GM18526 (cell line): ENCODE measurements around the gene MCFD2.

Source experiments
- POLR2A ChIP-seq: IDR thresholded peaks from 3 replicates; pipeline ENCODE4 v1.6.1; 2011; ENCODE audit not compliant: insufficient read length; ENCODE audit errors: extremely low read depth

Gene MCFD2

GRCh38 chr2:46888421-46888952 lies 27.1 kb downstream of the MCFD2 start:
- TF ChIP-seq POLR2A, result no peak

DNA sequence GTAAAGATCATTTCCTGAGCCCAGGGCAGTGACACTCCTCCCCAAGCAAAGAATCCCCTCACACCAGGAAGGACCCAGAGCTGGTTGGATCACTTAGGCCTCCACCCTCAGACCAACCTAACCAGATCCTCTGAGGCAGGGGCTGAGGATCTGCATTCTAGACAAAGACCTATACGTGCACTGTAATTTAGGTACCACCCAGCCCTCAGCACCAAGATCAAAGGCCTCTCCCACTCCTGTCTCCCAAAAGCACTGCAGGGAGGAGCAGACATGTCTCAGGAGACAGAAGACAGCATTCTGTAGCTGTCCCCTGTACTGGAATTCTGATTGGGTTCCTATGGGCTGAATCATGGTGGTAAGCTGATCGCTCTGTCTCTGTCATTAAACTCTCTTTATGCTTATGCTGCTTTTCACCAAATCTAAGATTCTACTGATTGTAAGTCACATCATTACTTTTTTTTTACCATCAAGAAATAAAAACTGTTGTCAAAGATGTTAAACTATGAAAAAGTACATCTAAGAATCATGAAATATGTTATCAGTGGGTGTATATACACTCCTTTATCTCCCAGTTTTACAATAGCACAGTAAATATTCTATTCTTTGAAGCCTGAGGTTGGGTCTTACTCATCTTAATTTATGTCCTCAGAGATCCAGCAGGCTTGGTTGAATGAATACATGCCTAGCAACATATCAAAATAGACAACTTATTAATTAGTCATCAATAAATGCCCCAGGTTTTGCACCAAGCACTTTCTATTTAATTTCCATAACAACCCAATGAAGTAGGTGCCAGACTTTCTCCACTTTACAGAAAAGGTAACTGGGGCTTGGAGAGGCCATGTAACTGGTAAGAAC lies 28.3 kb downstream of the MCFD2 start:
- TF ChIP-seq POLR2A, result no peak

- TF ChIP-seq POLR2A, result no peak
Observed at GRCh38 chr2:46886268-46887027, 29.2 kb downstream of the MCFD2 start.

- no peak for TF ChIP-seq POLR2A
Observed at GRCh38 chr2:46885376-46885775, 30.2 kb downstream of the MCFD2 start.

DNA sequence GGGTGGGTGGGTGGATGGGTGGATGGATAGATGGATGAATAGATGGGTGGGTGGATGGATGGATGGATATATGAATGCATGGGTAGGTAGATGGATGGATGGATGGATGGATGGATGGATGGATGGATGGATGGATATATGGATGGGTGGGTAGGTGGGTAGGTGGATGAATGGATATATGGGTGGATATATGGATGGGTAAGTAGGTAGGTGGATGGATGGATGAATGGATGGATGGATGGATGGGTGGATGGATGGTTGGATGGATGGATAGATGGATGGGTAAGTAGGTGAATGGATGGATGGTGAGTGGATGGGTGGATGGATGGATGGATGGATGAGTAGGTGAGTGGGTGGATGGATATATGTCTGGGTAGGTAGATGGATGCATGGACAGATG lies 36.1 kb downstream of the MCFD2 start:
- TF ChIP-seq POLR2A, result no peak

- no peak for TF ChIP-seq POLR2A
Observed at GRCh38 chr2:46878886-46879285, 36.7 kb downstream of the MCFD2 start.

GRCh38 chr2:46878240-46878877 lies 37.2 kb downstream of the MCFD2 start:
- TF ChIP-seq POLR2A, result no peak

GRCh38 chr2:46877619-46878113 lies 37.9 kb downstream of the MCFD2 start:
- TF ChIP-seq POLR2A, result no peak

DNA sequence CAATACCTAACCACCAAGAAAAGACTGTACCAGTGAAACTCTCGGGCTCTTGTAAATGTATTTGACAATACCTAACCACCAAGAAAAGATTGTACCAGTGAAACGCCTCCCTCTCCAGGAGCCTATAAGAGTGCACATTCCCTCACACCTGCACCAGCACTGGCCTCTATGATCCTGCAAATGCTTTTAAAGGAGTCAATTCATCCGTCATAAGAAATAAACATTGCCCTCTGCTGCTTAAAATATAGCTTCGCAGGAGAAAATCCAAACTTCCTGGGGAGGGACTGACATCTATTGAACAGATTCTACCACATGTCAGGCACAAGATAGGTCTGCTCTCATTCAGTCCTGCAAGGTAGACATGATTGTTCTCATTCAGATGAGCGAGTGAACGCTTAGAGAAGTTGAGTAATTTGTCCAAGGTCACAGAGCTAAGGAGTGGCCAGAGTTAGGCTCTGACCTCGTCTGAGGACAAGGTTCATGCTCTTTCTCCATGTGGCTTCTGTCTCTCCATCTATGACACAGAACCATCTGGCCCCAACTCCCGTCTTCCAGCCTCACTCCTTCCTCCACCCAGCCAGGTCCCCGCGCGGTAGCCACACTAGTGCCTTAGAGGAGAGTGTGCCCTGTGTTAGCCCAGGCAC lies 38.7 kb downstream of the MCFD2 start:
- no peak for TF ChIP-seq POLR2A

DNA sequence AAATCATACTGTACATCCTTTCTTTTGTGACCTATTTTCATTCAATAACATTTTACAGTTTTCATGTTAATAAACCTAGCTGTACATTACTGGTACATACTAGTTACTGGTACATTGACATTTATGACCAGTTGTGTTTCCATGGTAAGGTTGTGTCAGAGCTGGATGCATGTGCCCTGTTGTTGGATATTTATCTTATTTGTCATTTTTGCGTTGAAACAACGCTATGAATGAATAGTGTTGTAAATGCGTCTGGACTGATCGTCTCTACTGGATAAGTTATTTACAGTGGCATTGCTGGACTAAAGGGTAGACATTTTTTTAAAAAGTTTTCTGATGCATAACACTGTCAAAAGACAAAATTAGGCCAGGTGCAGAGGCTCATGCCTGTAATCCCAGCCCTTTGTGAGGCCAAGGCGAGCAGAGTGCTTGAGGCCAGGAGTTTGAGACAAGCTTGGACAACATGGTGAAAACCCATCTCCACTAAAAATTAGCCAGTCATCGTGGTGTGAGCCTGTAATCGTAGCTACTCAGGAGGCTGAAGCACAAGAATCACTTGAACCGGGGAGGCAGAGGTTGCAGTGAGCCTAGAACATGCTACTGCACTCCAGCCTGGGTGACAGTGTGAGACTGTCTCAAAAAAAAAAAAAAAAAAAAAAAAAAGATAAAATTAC lies 40.2 kb downstream of the MCFD2 start:
- no peak for TF ChIP-seq POLR2A

DNA sequence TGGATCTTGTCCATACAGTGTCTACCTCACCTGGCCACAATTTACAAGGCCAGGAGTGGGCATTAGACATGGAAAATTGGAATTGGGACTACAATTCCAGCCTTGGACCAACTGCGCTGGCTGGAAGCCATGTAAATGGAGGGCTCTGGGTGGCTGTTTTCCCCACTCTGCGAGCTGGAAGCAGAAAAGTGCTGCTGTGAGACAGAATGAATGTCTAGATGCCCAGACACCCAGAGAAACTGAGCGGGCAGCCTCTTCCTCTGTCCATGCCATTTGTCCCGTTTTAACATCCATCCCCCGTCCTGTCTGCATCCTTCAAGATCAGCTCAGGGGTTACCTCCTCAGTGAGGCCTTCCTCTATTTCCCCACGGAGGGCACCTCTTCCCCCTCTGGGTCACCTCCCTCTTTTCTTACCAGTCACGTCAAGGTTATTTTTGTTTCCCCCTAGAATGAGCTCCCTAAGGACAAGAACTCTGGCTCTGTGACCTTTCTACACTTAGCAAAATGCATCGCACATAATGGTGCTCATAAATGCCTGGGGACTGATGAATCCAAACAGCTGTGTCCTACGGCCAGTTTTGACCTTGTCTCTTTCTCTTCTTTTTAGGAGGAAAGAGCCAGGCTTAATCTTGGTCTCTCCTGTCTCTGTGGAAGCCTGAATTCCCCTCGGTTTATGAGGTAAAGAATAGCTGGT lies 41.2 kb downstream of the MCFD2 start:
- TF ChIP-seq POLR2A, result no peak

DNA sequence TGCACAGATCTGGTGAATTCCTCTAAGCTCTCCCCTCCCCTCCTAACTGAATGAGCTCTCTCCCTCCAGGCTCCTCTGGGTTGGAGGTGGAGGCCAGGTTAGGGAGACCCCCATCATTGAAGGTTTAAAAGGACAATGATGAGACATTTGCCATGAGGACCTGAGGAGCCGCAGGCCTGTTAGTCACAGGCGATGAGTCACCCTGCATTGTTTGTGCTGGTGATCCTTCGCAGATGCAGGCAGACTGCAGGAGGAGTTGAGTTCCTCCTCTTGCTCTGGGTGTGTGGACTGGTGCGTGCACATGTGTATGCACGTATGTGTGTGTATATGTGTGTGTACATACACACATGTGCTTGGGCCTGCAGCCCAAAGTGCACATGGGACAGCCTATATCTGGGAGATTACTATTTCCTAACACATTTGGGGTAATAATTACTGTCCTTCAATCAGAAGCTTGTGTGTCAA lies 42.0 kb downstream of the MCFD2 start:
- TF ChIP-seq POLR2A, result no peak

- TF ChIP-seq POLR2A, result no peak
Observed at GRCh38 chr2:46872902-46873603, 42.6 kb downstream of the MCFD2 start.
